HFF-Myc (cell line): ENCODE data around the gene NDUFAF8.

ENCODE experiments used
- DNase-seq: peaks from one replicate; pipeline ENCODE4 v3.0.0-alpha.2; 2011; ENCODE audit warnings: low read depth; ENCODE audit errors: extremely low read depth
- H3K4me3 ChIP-seq: replicated peaks from 2 replicates; pipeline ENCODE4 v1.5.1; 2011; ENCODE audit warnings: low read depth, mild to moderate bottlenecking, control low read depth, low read length
- CTCF ChIP-seq: IDR thresholded peaks from 2 replicates; pipeline ENCODE4 v1.5.1; 2012; ENCODE audit warnings: mild to moderate bottlenecking, low read depth, low read length, control low read depth; ENCODE audit errors: missing control alignments

Gene NDUFAF8

GRCh38 chr17:81209141-81209540, 30.0 kb upstream of the NDUFAF8 start:
- H3K4me3 ChIP-seq, result no peak overlapping the region
- TF ChIP-seq CTCF, result no peak
- DNase-seq, result no peak

GRCh38 chr17:81210466-81210865, 28.7 kb upstream of the NDUFAF8 start:
- no peak for DNase-seq
- no peak for TF ChIP-seq CTCF
- no peak overlapping the region for H3K4me3 ChIP-seq

- DNase-seq, result no peak
- no peak for TF ChIP-seq CTCF
- no peak overlapping the region for H3K4me3 ChIP-seq
Observed at GRCh38 chr17:81210868-81211267, 28.2 kb upstream of the NDUFAF8 start.

GRCh38 chr17:81212365-81212764, 26.8 kb upstream of the NDUFAF8 start:
- no peak for DNase-seq
- TF ChIP-seq CTCF, result no peak
- H3K4me3 ChIP-seq, result no peak overlapping the region

- no peak for TF ChIP-seq CTCF
- no peak overlapping the region for H3K4me3 ChIP-seq
- DNase-seq, result no peak
Observed at GRCh38 chr17:81213978-81214377, 25.1 kb upstream of the NDUFAF8 start.

GRCh38 chr17:81217491-81217890, 21.6 kb upstream of the NDUFAF8 start:
- no peak for DNase-seq
- TF ChIP-seq CTCF, result no peak
- no peak overlapping the region for H3K4me3 ChIP-seq

- DNase-seq, result no peak
- no peak for TF ChIP-seq CTCF
- H3K4me3 ChIP-seq, result no peak overlapping the region
Observed at GRCh38 chr17:81218459-81218858, 20.7 kb upstream of the NDUFAF8 start.
